WTC11 (cell line): ENCODE results near the gene GJB5.

Experiments used
- GRHL2 ChIP-seq: fragments of 250-450 bp; sonication (Bioruptor Pico); IDR thresholded peaks from 2 replicates; pipeline ENCODE4 v1.8.0; 2022; ENCODE audit warnings: mild to moderate bottlenecking, moderate library complexity; ENCODE audit not compliant: insufficient replicate concordance, severe bottlenecking
- IRF2 ChIP-seq: sonication (generic); formaldehyde crosslinking; IDR thresholded peaks from 2 replicates; pipeline ENCODE4 v1.8.0; 2022; ENCODE audit warnings: low read depth, missing genetic modification reagents, borderline replicate concordance
- ZNF232 ChIP-seq: sonication (generic); formaldehyde crosslinking; IDR thresholded peaks from 2 replicates; pipeline ENCODE4 v1.8.0; 2022; ENCODE audit warnings: mild to moderate bottlenecking, missing genetic modification reagents
- ZNF263 ChIP-seq: sonication (generic); formaldehyde crosslinking; IDR thresholded peaks from 2 replicates; pipeline ENCODE4 v1.8.1; 2022; ENCODE audit warnings: low read depth, mild to moderate bottlenecking, moderate library complexity, missing genetic modification reagents
- TF ChIP-seq, protein P1 (sequence below): fragments of 200-600 bp; IDR thresholded peaks from 2 replicates; pipeline ENCODE4 v1.8.0; 2022; ENCODE audit warnings: antibody characterized with exemption
- TF ChIP-seq, protein P2 (sequence below): sonication (generic); formaldehyde crosslinking; IDR thresholded peaks from 2 replicates; pipeline ENCODE4 v1.8.1; 2023; ENCODE audit warnings: mild to moderate bottlenecking, moderate library complexity, missing genetic modification reagents
- TF ChIP-seq, protein P3 (sequence below): sonication (generic); formaldehyde crosslinking; conservative IDR thresholded peaks from 2 replicates; pipeline ENCODE4 v1.8.1; 2022; ENCODE audit warnings: mild to moderate bottlenecking, missing genetic modification reagents
- TF ChIP-seq, protein P4 (sequence below): sonication (generic); formaldehyde crosslinking; IDR thresholded peaks from 2 replicates; pipeline ENCODE4 v1.8.0; 2023; ENCODE audit warnings: mild to moderate bottlenecking, missing genetic modification reagents
- TF ChIP-seq, protein P5 (sequence below): sonication (generic); formaldehyde crosslinking; IDR thresholded peaks from 2 replicates; pipeline ENCODE4 v1.8.1; 2022; ENCODE audit warnings: low read depth, missing genetic modification reagents, borderline replicate concordance
- TF ChIP-seq, protein P6 (sequence below): sonication (generic); formaldehyde crosslinking; IDR thresholded peaks from 2 replicates; pipeline ENCODE4 v1.8.1; 2022; ENCODE audit warnings: low read depth, mild to moderate bottlenecking, moderate library complexity, missing genetic modification reagents, borderline replicate concordance

DNA sequence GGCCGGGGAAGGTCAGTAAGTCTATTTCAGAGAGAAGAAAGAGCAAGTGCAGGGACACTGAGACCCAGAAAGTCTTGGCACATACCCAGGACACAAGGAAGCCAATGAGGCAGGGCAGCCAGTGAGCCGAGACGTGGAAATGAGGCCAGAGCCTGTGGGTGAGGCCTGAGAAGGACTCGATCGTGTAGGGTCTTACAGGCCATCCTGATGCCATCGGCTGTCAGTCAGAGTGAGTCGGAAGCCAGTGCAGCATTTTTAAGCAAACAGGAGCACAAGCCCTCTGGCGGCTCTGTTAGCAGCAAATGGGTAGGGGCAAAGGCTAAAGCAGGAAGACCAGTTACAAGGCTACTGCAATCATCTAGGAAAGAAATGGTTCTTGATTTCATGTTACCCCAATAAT, 20.1 kb downstream of the GJB5 start:
- TF ChIP-seq, protein P1, sequence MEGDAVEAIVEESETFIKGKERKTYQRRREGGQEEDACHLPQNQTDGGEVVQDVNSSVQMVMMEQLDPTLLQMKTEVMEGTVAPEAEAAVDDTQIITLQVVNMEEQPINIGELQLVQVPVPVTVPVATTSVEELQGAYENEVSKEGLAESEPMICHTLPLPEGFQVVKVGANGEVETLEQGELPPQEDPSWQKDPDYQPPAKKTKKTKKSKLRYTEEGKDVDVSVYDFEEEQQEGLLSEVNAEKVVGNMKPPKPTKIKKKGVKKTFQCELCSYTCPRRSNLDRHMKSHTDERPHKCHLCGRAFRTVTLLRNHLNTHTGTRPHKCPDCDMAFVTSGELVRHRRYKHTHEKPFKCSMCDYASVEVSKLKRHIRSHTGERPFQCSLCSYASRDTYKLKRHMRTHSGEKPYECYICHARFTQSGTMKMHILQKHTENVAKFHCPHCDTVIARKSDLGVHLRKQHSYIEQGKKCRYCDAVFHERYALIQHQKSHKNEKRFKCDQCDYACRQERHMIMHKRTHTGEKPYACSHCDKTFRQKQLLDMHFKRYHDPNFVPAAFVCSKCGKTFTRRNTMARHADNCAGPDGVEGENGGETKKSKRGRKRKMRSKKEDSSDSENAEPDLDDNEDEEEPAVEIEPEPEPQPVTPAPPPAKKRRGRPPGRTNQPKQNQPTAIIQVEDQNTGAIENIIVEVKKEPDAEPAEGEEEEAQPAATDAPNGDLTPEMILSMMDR, result no peak
- TF ChIP-seq, protein P2, sequence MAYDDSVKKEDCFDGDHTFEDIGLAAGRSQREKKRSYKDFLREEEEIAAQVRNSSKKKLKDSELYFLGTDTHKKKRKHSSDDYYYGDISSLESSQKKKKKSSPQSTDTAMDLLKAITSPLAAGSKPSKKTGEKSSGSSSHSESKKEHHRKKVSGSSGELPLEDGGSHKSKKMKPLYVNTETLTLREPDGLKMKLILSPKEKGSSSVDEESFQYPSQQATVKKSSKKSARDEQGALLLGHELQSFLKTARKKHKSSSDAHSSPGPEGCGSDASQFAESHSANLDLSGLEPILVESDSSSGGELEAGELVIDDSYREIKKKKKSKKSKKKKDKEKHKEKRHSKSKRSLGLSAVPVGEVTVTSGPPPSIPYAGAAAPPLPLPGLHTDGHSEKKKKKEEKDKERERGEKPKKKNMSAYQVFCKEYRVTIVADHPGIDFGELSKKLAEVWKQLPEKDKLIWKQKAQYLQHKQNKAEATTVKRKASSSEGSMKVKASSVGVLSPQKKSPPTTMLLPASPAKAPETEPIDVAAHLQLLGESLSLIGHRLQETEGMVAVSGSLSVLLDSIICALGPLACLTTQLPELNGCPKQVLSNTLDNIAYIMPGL (CRISPR knock-in tag), result no peak
- TF ChIP-seq, protein P3, sequence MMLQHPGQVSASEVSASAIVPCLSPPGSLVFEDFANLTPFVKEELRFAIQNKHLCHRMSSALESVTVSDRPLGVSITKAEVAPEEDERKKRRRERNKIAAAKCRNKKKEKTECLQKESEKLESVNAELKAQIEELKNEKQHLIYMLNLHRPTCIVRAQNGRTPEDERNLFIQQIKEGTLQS (CRISPR knock-in tag), result no peak
- TF ChIP-seq ZNF263 (CRISPR knock-in tag) (no peak), ZNF232 (CRISPR knock-in tag) (no peak), IRF2 (CRISPR knock-in tag) (no peak), GRHL2 (CRISPR knock-in tag) (no peak)
- TF ChIP-seq, protein P4, sequence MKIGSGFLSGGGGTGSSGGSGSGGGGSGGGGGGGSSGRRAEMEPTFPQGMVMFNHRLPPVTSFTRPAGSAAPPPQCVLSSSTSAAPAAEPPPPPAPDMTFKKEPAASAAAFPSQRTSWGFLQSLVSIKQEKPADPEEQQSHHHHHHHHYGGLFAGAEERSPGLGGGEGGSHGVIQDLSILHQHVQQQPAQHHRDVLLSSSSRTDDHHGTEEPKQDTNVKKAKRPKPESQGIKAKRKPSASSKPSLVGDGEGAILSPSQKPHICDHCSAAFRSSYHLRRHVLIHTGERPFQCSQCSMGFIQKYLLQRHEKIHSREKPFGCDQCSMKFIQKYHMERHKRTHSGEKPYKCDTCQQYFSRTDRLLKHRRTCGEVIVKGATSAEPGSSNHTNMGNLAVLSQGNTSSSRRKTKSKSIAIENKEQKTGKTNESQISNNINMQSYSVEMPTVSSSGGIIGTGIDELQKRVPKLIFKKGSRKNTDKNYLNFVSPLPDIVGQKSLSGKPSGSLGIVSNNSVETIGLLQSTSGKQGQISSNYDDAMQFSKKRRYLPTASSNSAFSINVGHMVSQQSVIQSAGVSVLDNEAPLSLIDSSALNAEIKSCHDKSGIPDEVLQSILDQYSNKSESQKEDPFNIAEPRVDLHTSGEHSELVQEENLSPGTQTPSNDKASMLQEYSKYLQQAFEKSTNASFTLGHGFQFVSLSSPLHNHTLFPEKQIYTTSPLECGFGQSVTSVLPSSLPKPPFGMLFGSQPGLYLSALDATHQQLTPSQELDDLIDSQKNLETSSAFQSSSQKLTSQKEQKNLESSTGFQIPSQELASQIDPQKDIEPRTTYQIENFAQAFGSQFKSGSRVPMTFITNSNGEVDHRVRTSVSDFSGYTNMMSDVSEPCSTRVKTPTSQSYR, result no peak
- TF ChIP-seq, protein P5, sequence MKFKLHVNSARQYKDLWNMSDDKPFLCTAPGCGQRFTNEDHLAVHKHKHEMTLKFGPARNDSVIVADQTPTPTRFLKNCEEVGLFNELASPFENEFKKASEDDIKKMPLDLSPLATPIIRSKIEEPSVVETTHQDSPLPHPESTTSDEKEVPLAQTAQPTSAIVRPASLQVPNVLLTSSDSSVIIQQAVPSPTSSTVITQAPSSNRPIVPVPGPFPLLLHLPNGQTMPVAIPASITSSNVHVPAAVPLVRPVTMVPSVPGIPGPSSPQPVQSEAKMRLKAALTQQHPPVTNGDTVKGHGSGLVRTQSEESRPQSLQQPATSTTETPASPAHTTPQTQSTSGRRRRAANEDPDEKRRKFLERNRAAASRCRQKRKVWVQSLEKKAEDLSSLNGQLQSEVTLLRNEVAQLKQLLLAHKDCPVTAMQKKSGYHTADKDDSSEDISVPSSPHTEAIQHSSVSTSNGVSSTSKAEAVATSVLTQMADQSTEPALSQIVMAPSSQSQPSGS (CRISPR knock-in tag), result no peak
- TF ChIP-seq, protein P6, sequence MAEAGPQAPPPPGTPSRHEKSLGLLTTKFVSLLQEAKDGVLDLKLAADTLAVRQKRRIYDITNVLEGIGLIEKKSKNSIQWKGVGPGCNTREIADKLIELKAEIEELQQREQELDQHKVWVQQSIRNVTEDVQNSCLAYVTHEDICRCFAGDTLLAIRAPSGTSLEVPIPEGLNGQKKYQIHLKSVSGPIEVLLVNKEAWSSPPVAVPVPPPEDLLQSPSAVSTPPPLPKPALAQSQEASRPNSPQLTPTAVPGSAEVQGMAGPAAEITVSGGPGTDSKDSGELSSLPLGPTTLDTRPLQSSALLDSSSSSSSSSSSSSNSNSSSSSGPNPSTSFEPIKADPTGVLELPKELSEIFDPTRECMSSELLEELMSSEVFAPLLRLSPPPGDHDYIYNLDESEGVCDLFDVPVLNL (CRISPR knock-in tag), result no peak
